PC-9 (cell line): ENCODE results near the gene PTCD2. TPM values are rescaled to one million over a fixed set of nuclear protein-coding genes. Genes with fewer than 3 reads are reported as not detected.

Experiments used
- Bru-seq: library from RNA; stranded (reverse); fragments of 400-500 nt; gene quantifications from one replicate; lab custom pipeline; 2021; lab: Mats Ljungman, UMichigan
- BruChase-seq, 2 experiments: library from RNA; stranded (reverse); fragments of 400-500 nt; gene quantifications; one replicate each; lab custom pipeline; 2021; lab: Mats Ljungman, UMichigan
- BruUV-seq: library from RNA; stranded (reverse); fragments of 400-500 nt; replicated peaks from 2 replicates; lab custom pipeline; 2021; lab: Mats Ljungman, UMichigan
- CTCF ChIA-PET: fragments of 300-600 bp; sonication (Branson Sonifier 250); formaldehyde crosslinking; loops from one replicate; lab custom pipeline; 2022; ENCODE audit warnings: antibody characterized with exemption; lab: Charles Lee
- POLR2A ChIA-PET: fragments of 300-600 bp; sonication (Branson Sonifier 250); formaldehyde crosslinking; loops from one replicate; lab custom pipeline; 2022; ENCODE audit warnings: antibody characterized with exemption; ENCODE audit not compliant: unreplicated experiment; lab: Charles Lee
- DNase-seq, 2 experiments: peaks; one replicate each; pipeline versions ENCODE4 v3.0.0 to v3.0.0-alpha.2; 2015 to 2022; ENCODE audit warnings: mixed read lengths in 1 of 2
- H2AFZ ChIP-seq: fragments of 200-600 bp; sonication (generic); 2 replicates; pipeline ENCODE4 v1.8.1; 2017; ENCODE audit warnings: antibody characterized with exemption
- H3F3A ChIP-seq: fragments of 200-600 bp; sonication (generic); 2 replicates; pipeline ENCODE4 v1.8.1; 2017; ENCODE audit warnings: antibody characterized with exemption, mild to moderate bottlenecking, low read depth; ENCODE audit not compliant: insufficient read depth
- H3K27ac ChIP-seq: fragments of 200-600 bp; sonication (generic); 2 replicates; pipeline ENCODE4 v1.6.1; 2016; ENCODE audit warnings: mixed run types
- H3K27me3 ChIP-seq: fragments of 200-600 bp; sonication (generic); 2 replicates; pipeline ENCODE4 v1.6.1; 2016; ENCODE audit warnings: low read depth, mixed run types; ENCODE audit not compliant: insufficient read depth
- H3K36me3 ChIP-seq: fragments of 200-600 bp; sonication (generic); 2 replicates; pipeline ENCODE4 v1.6.1; 2016; ENCODE audit warnings: low read depth, mixed run types
- H3K4me1 ChIP-seq: fragments of 200-600 bp; sonication (generic); replicated peaks from 2 replicates; pipeline ENCODE4 v1.6.1; 2016; ENCODE audit warnings: mixed run types; ENCODE audit not compliant: insufficient read depth
- H3K4me2 ChIP-seq: fragments of 200-600 bp; sonication (generic); 2 replicates; pipeline ENCODE4 v1.6.1; 2017; ENCODE audit warnings: mixed run types
- H3K4me3 ChIP-seq: fragments of 200-600 bp; sonication (generic); 2 replicates; pipeline ENCODE4 v1.6.1; 2016; ENCODE audit warnings: mixed run types
- H3K79me2 ChIP-seq: fragments of 200-600 bp; sonication (generic); 2 replicates; pipeline ENCODE4 v1.6.1; 2017; ENCODE audit warnings: low read depth, mixed run types
- H3K9me2 ChIP-seq: fragments of 200-600 bp; sonication (generic); 2 replicates; pipeline ENCODE4 v1.8.1; 2017; ENCODE audit warnings: mild to moderate bottlenecking; ENCODE audit not compliant: insufficient read depth
- H3K9me3 ChIP-seq: fragments of 200-600 bp; sonication (generic); 2 replicates; pipeline ENCODE4 v1.8.1; 2016; ENCODE audit warnings: low read depth; ENCODE audit not compliant: insufficient read depth
- H4K20me1 ChIP-seq: fragments of 200-600 bp; sonication (generic); 2 replicates; pipeline ENCODE4 v1.8.1; 2017; ENCODE audit not compliant: insufficient read depth
- EZH2 ChIP-seq: fragments of 200-600 bp; sonication (generic); IDR thresholded peaks from 2 replicates; pipeline ENCODE4 v1.8.0; 2017; ENCODE audit warnings: antibody characterized with exemption, low read depth
- intact Hi-C: fragments of 100-400 bp; cut with micrococcal nuclease; formaldehyde crosslinking; loops from one replicate; pipeline ENCODE4 v1.10.0; 2022; ENCODE audit not compliant: unreplicated experiment
- long read RNA-seq: library from polyadenylated mRNA; stranded (forward); transcript quantifications from one replicate; pipeline ENCODE4 v2.0.0, GENCODE V29; 2022
- total RNA-seq: library from RNA; stranded (reverse); gene quantifications from 2 replicates; pipeline ENCODE4 v1.2.3, GENCODE V29; 2021
- TF ChIP-seq, protein P1 (sequence below): fragments of 200-600 bp; sonication (generic); conservative IDR thresholded peaks from 2 replicates; pipeline ENCODE4 v1.6.1; 2017; ENCODE audit warnings: mixed run types, antibody characterized with exemption, mild to moderate bottlenecking, moderate library complexity

The PTCD2 gene, protein sequence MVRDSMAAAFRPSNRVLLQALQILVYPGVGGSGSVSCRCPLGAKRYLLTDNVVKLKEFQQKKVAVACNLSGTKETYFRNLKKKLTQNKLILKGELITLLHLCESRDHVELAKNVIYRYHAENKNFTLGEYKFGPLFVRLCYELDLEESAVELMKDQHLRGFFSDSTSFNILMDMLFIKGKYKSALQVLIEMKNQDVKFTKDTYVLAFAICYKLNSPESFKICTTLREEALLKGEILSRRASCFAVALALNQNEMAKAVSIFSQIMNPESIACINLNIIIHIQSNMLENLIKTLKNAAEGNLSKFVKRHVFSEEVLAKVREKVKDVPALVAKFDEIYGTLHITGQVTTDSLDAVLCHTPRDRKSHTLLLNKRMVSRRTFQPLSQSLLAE
- 13.4 and 15.5 TPM in 2 replicates for total RNA-seq
- percentile 72 among the genes with signal in this experiment for Bru-seq, nascent RNA
- BruChase-seq, experiment 1, labeled RNA remaining after a 2-hour chase = percentile 67 among the genes with signal in this experiment
- BruChase-seq, experiment 2, labeled RNA remaining after a 6-hour chase = percentile 65 among the genes with signal in this experiment
- long read RNA-seq, full-length matches to known transcripts = 24 of 27 reads
- long read RNA-seq, partial matches to known transcripts = 0 of 27 reads
- long read RNA-seq, other reads (novel, unspliced or antisense) = 3 of 27 reads

DNA sequence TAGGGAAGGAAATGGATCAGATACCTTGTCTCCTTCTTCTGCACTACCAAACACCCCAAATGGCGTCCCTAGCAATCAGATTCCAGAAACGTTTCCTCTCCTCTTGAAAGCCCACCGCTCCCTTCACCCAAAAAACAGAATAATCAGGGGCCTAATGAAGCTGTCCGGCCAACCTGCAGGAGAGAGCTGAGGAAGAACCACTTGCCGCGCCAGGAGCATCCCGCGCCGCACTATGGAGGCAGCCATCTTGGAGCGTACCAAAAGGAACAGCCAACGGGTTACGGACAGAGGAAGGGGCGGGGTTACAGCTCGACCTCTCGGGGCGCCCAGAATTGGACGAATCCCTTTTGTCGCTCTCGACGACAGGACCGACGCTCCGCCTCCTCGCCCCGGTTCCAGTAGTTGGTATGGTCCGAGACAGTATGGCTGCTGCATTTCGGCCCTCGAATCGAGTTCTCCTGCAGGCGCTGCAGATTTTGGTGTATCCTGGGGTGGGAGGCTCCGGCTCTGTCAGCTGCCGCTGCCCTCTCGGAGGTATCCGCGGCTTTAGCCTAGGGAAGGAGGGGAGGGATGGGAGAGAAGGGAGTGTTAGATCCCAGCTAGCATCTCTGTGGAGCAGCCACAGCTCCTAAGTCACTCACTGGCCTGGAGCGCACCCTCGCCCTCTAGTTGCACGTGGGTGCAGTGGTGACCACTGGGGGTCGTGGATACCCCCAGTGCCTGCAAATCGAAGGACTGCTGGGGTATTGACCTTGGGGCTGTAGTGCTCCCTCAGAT lies at the start of gene PTCD2, which contains the start of gene MRPS27:
Gene PTCD2 (plus strand): TSS at position 398 of the 777 bp plus-strand sequence. CDS start 10 bp downstream, at position 408.
Gene MRPS27 (minus strand): TSS at position 265 of the 777 bp plus-strand sequence. CDS start 19 bp downstream, at position 246.
- BruUV-seq = no TSS peak
- CTCF ChIA-PET = interaction anchor here (0.6 kb wide), 1 partner anchor 499 kb away, joined by 4 read pairs; no protein-coding TSS in a partner anchor
- Histone ChIP-seq H3K4me3 (peak within 1 kb of the TSS; percentile 57), H3F3A (peaks cover 17% of the 10 kb centered on the region), H3K4me2 (peak within 1 kb of the TSS; percentile 79), H2AFZ (peak within 1 kb of the TSS; percentile 93), H3K27ac (peak within 1 kb of the TSS; percentile 57), H3K27me3 (no peaks in the 10 kb centered on the region), H4K20me1 (no peaks in the 10 kb centered on the region), H3K79me2 (peaks cover 62% of the 10 kb centered on the region), H3K9me2 (no peaks in the 10 kb centered on the region), H3K9me3 (no peaks in the 10 kb centered on the region), H3K4me1 (peaks cover 35% of the 10 kb centered on the region), H3K36me3 (peaks cover 13% of the 10 kb centered on the region)
- POLR2A ChIA-PET = interaction anchor here (0.5 to 0.6 kb wide), 7 partner anchors 36 to 1034 kb away, joined by 3 to 7 read pairs (median 5); no protein-coding TSS in a partner anchor
- peak; percentile 92 to 93 for DNase-seq
- TF ChIP-seq EZH2 = no peak
- TF ChIP-seq, protein P1, sequence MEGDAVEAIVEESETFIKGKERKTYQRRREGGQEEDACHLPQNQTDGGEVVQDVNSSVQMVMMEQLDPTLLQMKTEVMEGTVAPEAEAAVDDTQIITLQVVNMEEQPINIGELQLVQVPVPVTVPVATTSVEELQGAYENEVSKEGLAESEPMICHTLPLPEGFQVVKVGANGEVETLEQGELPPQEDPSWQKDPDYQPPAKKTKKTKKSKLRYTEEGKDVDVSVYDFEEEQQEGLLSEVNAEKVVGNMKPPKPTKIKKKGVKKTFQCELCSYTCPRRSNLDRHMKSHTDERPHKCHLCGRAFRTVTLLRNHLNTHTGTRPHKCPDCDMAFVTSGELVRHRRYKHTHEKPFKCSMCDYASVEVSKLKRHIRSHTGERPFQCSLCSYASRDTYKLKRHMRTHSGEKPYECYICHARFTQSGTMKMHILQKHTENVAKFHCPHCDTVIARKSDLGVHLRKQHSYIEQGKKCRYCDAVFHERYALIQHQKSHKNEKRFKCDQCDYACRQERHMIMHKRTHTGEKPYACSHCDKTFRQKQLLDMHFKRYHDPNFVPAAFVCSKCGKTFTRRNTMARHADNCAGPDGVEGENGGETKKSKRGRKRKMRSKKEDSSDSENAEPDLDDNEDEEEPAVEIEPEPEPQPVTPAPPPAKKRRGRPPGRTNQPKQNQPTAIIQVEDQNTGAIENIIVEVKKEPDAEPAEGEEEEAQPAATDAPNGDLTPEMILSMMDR = no peak; the same call in 1 of the 2 replicates
- intact Hi-C loops = loop anchor here (10.0 kb wide), 1 partner anchor 525 kb away; no protein-coding TSS in a partner anchor

DNA sequence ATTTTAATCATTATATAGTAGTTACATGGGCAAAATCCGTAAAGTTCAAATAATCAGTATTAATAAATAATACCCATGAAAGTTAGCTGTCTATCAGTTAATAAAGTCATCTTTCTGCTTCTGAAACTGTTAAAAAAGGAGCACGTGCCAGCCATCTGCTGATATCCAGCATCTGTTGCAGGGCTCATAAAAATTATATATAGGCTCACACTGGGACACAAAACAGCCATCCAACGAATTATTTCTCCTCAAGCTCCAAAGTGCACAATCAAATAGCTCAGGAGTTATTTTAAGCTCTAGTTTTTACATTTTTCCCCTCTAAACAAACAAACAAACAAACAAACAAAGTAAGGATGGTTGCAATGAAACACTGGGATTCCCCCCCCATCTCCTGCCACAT lies 48.5 kb upstream of the PTCD2 start:
- Histone ChIP-seq H3K4me2 (no peak overlapping the region), H3K36me3 (0 out of 2 replicates have a peak, but pooled peaks cover 3% of the 10 kb centered on the region), H4K20me1 (no peaks in the 10 kb centered on the region), H3F3A (no peaks in the 10 kb centered on the region; the same call in 1 of the 2 replicates), H3K27me3 (no peaks in the 10 kb centered on the region), H3K9me2 (no peaks in the 10 kb centered on the region; the same call in 1 of the 2 replicates), H3K79me2 (peaks cover 16% of the 10 kb centered on the region; the same call in 1 of the 2 replicates), H3K27ac (no peak overlapping the region), H2AFZ (no peak overlapping the region), H3K4me1 (no peaks in the 10 kb centered on the region), H3K9me3 (no peaks in the 10 kb centered on the region; the same call in 1 of the 2 replicates), H3K4me3 (no peak overlapping the region)
- TF ChIP-seq, protein P1 = no peak
- no peak for TF ChIP-seq EZH2
- intact Hi-C loops = no loop called here
- ChIA-PET POLR2A (no interaction called here), CTCF (no interaction called here)
- no TSS peak for BruUV-seq
- no peak for DNase-seq
